GM04504 (cell line): Measurements from ENCODE around the gene C1R.

Experiments used
- DNase-seq: peaks from one replicate; pipeline ENCODE4 v3.0.0-alpha.2; 2012; ENCODE audit warnings: low read depth

The C1R gene

GRCh38 chr12:7092229-7092985 is at the start of gene C1R:
Gene C1R (minus strand): TSS chr12:7092445. CDS start chr12:7092388, 57 bp downstream.
- peak; percentile 76 for DNase-seq

- DNase-seq: no peak
Measured at GRCh38 chr12:7141351-7142005, 49.2 kb upstream of the C1R start.

DNA sequence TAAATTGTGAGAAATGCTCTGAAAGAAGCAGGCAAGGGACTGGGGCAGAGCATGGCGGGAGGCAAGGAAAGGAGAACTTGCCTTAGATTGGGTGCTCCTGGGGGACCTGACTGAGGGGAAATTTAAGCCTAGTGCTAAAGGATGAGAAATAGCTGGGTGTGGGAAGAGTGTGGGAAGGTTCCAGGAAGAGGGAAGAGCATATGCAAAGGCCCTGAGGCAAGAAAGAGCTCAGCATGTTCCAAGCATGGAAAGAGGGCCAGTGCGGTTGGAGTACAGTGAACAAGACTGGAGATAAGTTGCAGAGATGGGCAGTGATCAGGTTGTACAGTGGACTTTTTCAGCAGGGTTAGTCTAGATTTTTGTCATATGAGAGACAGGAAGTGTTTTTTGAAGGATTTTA is 47.0 kb upstream of the C1R start:
- DNase-seq: no peak

GRCh38 chr12:7137908-7138307 is 45.7 kb upstream of the C1R start:
- no peak for DNase-seq

DNA sequence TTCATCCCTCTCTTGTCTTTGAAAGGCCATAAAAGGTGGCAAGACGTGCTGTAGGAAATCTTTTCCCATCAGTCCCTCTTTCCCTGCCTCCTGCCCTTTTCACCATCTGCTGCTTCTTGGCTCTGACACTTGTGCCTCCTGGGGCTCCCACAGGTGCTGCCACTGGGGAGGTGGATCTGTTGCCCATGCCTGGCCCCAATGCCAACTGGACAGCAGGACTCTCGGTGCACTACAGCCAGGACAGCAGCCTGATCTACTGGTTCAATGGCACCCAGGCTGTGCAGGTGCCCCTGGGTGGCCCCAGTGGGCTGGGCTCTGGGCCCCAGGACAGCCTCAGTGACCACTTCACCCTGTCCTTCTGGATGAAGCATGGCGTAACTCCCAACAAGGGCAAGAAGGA is 44.4 kb upstream of the C1R start:
- no peak for DNase-seq

DNA sequence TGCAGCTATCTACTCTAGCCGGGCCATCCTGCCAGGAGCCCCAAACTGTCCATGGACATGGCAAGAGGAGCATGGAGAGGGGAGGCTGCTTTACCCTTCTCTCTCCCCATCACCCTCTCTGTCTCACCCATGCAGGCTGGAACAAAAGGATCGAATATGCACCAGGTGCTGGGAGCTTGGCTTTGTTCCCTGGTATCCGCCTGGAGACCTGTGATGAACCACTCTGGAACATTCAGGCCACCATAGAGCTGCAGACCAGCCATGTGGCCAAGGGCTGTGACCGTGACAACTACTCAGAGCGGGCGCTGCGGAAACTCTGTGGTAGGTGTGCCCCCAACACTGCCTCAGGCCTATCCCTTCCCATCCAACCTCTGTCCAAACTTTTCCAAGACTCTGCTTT is 43.8 kb upstream of the C1R start:
- DNase-seq: no peak

GRCh38 chr12:7134396-7135166 is 42.3 kb upstream of the C1R start:
- no peak for DNase-seq

GRCh38 chr12:7131502-7131866 is 39.2 kb upstream of the C1R start:
- no peak for DNase-seq

DNA sequence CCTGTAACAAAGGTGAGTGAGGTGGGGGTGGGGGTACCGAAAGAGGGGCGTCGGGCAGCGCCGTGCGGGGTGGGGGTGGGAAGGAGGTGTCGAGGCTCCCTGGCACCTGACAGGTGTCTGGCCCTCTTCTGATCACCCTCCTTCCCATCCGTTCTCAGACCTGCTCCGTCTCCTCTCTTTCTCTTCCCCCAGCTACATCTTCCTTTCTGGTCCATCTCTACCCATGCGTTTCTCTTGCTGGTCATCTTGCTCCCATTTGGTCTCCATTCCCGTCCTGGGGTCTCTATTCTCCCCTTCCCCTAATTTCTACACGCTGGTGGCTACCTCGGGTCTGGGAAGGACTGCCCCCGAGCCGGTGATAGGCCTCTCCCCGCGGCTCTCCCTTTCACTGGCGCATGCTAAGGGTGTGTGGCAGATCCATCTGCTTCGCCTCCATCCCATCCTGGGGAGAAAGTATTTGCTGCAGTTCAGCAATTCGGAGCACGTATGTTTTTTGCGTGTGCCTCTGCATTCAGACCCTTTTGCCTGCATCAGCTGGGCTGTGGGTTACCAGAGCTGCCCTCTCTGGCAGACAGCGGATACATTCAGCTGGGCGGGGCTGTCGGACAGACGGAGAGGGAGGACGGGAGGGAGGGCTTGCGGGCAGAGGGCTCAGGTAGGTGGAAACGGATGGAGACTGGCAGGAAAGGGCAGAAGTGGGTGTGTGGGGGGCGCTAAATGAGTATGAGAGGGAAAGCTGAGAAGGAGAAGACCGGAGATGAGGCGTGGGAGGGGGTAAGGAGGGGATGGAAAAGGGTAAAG is 38.7 kb upstream of the C1R start:
- no peak for DNase-seq

DNA sequence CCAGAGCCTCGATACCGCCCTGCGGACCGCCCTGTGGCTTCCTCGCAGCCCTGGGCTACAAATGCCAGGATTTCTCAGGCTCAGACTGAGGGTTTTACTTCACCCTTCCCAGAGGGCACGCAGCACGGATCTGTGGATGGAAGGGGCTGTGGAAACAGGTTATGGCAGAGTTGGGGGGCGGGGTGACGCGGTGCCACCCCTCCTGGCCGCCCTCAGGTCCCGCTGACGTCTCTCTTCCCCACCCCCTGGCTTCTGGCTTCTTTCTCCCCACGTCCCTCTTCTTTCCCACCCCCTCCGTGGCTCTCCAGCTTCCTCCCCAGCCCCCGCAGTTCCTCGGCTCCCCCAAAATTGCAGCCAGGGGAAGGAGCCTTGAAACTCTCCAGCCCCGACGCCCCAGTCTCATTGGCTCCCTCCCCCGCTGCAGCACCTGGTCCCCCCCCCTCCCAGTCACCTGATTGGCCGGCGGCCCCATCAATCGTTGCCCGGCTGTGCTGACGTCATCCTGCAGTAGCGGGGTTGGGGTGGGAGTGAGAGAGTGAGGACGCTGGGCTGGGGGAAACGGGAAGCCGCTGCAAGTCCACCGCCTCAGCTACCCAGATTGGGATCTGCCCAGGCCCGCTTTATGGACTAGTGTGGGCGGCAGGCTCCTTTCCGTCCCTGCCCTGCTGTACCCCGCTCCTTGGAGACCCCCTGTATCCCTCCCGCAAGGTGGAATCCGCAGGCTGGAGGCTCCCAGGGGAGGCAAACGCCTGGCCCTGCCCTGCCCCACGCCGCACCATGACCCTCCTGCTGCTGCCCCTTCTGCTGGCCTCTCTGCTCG is 37.8 kb upstream of the C1R start, which contains the start of gene CLSTN3:
Gene CLSTN3 (plus strand): TSS at position 500 of the 820 bp plus-strand sequence. CDS start 278 bp downstream, at position 778.
- DNase-seq: peak; percentile 33

DNA sequence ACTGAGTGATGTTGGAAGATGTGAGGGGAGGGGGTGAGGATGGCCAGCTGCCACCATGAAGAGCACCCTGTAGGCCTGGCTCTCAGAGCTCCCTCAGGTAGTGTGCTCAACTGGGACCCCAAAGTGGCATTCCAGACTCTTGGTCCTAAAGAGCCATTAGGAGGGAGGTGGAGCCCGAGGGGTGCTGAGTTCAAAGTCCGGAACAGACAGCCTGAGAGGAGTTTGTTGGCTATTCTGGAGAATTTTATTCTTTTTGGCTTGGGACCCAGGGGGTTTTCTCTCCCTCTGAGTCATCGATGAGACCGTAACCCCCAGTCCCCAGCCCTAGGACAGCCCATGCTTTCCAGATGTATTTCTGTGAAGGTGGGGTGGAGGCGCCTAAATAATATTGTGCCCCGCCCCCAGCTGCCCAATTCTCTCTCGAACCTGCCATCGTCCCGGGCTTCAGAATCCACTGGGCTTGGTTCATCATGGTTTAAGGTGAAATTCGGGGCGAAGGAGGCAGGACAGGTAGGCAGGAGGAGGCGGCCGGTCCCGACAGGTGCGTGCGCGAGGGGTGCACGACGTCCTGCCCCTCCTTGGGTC is 37.1 kb upstream of the C1R start:
- DNase-seq: no peak

GRCh38 chr12:7128681-7129286 is 36.5 kb upstream of the C1R start, which contains the start of gene RBP5:
Gene RBP5 (minus strand): TSS chr12:7128889. CDS start chr12:7128775, 114 bp downstream.
- DNase-seq: no peak

DNA sequence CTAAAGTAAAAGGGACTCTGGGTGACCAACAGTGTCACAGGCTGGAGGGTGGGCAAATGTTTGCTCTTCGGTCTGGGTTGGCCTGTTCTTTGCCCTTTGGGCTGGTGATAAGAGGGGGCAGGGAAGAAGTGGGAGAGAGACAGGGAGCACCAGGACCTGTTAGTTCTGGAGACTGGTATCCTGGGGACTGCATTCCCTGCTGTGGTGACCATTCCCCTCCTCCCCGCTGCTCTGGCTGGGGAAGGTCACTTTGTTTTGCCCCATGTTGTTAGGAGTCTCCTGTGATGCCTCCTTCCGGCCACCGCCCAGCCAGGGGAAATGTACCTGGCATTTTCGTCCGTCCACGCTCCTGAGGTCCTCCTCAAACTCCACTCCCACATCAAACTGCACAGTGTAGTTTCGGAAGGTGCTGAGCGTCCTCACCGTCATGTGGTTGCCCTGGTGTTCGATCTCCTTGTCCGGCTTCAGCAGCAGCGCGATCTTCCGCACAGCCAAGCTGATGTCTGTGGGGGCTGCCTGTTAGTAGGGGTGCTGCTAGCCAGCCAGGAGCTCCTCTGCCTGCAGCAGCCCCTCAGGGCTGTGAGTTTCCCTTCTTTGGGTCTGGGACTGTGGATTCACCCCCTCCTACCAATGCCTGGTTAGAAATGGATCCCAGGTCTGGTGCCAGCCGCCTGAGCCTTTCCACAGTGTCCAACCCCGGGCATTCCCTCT is 35.8 kb upstream of the C1R start:
- no peak for DNase-seq

DNA sequence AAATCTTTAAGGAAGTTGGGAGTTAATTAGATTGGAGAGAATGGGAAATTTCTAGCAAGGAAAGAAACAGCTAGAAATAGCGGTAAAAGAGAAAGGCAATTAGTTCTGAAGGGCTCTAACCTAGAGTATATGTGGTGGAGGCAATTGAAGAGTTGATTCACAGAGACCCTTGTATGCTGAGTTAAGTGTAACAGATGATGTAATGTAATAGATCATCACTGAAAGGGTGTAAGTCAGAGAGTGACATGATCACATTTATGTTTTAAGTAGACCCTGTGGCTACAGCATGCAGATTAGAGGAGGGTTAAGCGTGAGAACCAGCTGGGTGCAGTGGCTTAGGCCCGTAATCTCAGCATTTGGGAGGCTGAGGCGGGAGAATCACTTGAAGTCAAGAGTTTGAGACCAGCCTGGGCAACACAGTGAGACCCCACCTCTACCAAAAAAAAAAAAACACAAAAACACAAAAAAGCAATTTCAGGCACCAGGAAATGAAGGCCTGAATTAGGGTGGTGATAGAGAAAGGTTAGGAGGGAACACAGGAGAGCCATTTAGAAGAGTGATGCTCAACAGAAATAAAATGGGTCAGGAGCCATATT is 33.5 kb upstream of the C1R start:
- DNase-seq: no peak

- no peak for DNase-seq
Measured at GRCh38 chr12:7123806-7124522, 31.7 kb upstream of the C1R start.

- DNase-seq: no peak
Measured at GRCh38 chr12:7122811-7123769, 30.8 kb upstream of the C1R start.

DNA sequence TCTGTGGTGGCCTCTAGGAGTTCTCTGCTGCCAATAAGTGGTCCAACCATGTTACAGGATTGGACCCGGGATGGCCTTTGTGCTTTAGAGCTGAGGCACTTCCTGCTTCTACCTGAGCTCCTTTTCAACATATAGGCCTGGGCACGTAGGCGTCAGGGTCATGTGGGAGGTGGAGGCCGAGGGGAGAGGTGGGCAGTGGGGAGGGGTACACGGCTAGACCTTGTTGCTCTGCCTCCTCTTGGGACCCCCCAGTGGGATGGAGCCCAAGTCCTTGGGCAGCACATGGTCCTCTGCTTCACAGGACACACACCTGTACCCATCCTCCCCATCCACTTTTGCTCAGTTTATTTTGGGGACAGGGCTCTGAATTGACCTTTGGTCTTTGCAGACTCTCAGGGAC is 29.1 kb upstream of the C1R start:
- DNase-seq: no peak
